ENCODE results near the gene METAP1.

Gene METAP1

GRCh38 chr4:99013402-99013843, 17.9 kb downstream of the METAP1 start:
- no peak for DNase-seq
- TF ChIP-seq CTCF (IDR thresholded peaks at IDR 0.05; ENCODE audit: low read length) (no peak), EZH2phosphoT487 (IDR thresholded peaks at IDR 0.05; ENCODE audit: low read length) (no peak)
- no peaks in the 10 kb centered on the region for H3K27me3 ChIP-seq (replicated peaks; ENCODE audit: insufficient read depth, low read length)
- H3K4me1 ChIP-seq (ENCODE audit: low read length), result no peaks in the 10 kb centered on the region
- no peak overlapping the region for H3K4me3 ChIP-seq (ENCODE audit: low read length)
- H3K4me2 ChIP-seq (ENCODE audit: low read depth, low read length), result no peak overlapping the region
- H3K9me3 ChIP-seq (replicated peaks; ENCODE audit: insufficient read depth, low read length), result no peaks in the 10 kb centered on the region
- H3K36me3 ChIP-seq (replicated peaks; ENCODE audit: insufficient read depth, low read length), result no peaks in the 10 kb centered on the region
- no peaks in the 10 kb centered on the region for H3K9me2 ChIP-seq (replicated peaks; ENCODE audit: insufficient read depth, low read length)
- no peak overlapping the region for H3K27ac ChIP-seq (ENCODE audit: low read length)
- H3F3A ChIP-seq (ENCODE audit: insufficient read depth, low read length), result no peaks in the 10 kb centered on the region
- H4K20me1 ChIP-seq (ENCODE audit: insufficient read depth, low read length), result no peaks in the 10 kb centered on the region
- peaks cover 98% of the 10 kb centered on the region for H3K79me2 ChIP-seq (ENCODE audit: low read length)
- H3K9ac ChIP-seq (ENCODE audit: low read length), result no peak overlapping the region
- no peak overlapping the region for H2AFZ ChIP-seq (ENCODE audit: low read length)

GRCh38 chr4:99013884-99014523, 18.5 kb downstream of the METAP1 start:
- H2AFZ ChIP-seq (ENCODE audit: low read length), result no peak overlapping the region
- H3K27me3 ChIP-seq (replicated peaks; ENCODE audit: insufficient read depth, low read length), result no peaks in the 10 kb centered on the region
- DNase-seq, result no peak
- no peaks in the 10 kb centered on the region for H3K9me2 ChIP-seq (replicated peaks; ENCODE audit: insufficient read depth, low read length)
- no peak overlapping the region for H3K4me2 ChIP-seq (ENCODE audit: low read depth, low read length)
- H3K36me3 ChIP-seq (replicated peaks; ENCODE audit: insufficient read depth, low read length), result no peaks in the 10 kb centered on the region
- no peak overlapping the region for H3K4me3 ChIP-seq (ENCODE audit: low read length)
- no peaks in the 10 kb centered on the region for H3K9me3 ChIP-seq (replicated peaks; ENCODE audit: insufficient read depth, low read length)
- no peak overlapping the region for H3K9ac ChIP-seq (ENCODE audit: low read length)
- TF ChIP-seq EZH2phosphoT487 (IDR thresholded peaks at IDR 0.05; ENCODE audit: low read length) (no peak), EZH2 (optimal IDR thresholded peaks at IDR 0.05; ENCODE audit: low read depth, low read length) (no peak), CTCF (IDR thresholded peaks at IDR 0.05; ENCODE audit: low read length) (no peak)
- H4K20me1 ChIP-seq (ENCODE audit: insufficient read depth, low read length), result no peaks in the 10 kb centered on the region
- H3K27ac ChIP-seq (ENCODE audit: low read length), result no peak overlapping the region
- no peaks in the 10 kb centered on the region for H3F3A ChIP-seq (ENCODE audit: insufficient read depth, low read length)
- no peaks in the 10 kb centered on the region for H3K4me1 ChIP-seq (ENCODE audit: low read length)
- H3K79me2 ChIP-seq (ENCODE audit: low read length), result peaks cover 99% of the 10 kb centered on the region

- no peak overlapping the region for H3K9ac ChIP-seq (ENCODE audit: low read length)
- no peaks in the 10 kb centered on the region for H3K9me2 ChIP-seq (replicated peaks; ENCODE audit: insufficient read depth, low read length)
- no peak for DNase-seq
- H3K79me2 ChIP-seq (ENCODE audit: low read length), result peaks cover 99% of the 10 kb centered on the region
- no peaks in the 10 kb centered on the region for H4K20me1 ChIP-seq (ENCODE audit: insufficient read depth, low read length)
- no peaks in the 10 kb centered on the region for H3K4me1 ChIP-seq (ENCODE audit: low read length)
- H3K9me3 ChIP-seq (replicated peaks; ENCODE audit: insufficient read depth, low read length), result no peaks in the 10 kb centered on the region
- no peaks in the 10 kb centered on the region for H3K27me3 ChIP-seq (replicated peaks; ENCODE audit: insufficient read depth, low read length)
- H3K36me3 ChIP-seq (replicated peaks; ENCODE audit: insufficient read depth, low read length), result no peaks in the 10 kb centered on the region
- no peak overlapping the region for H3K4me2 ChIP-seq (ENCODE audit: low read depth, low read length)
- no peaks in the 10 kb centered on the region for H3F3A ChIP-seq (ENCODE audit: insufficient read depth, low read length)
- no peak overlapping the region for H3K4me3 ChIP-seq (ENCODE audit: low read length)
- TF ChIP-seq EZH2 (optimal IDR thresholded peaks at IDR 0.05; ENCODE audit: low read depth, low read length) (no peak), CTCF (IDR thresholded peaks at IDR 0.05; ENCODE audit: low read length) (no peak), EZH2phosphoT487 (IDR thresholded peaks at IDR 0.05; ENCODE audit: low read length) (no peak)
- no peak overlapping the region for H2AFZ ChIP-seq (ENCODE audit: low read length)
- no peak overlapping the region for H3K27ac ChIP-seq (ENCODE audit: low read length)
These were observed 25.9 kb downstream of the METAP1 start for GRCh38 chr4:99021386-99021785.
